ENCODE results near the gene RBM14.
"Not testable (repeated sequence)": the region's sequence is repeated elsewhere in the genome, so short reads cannot be mapped to it uniquely, and the experiment has no call there.

The RBM14 gene

DNA sequence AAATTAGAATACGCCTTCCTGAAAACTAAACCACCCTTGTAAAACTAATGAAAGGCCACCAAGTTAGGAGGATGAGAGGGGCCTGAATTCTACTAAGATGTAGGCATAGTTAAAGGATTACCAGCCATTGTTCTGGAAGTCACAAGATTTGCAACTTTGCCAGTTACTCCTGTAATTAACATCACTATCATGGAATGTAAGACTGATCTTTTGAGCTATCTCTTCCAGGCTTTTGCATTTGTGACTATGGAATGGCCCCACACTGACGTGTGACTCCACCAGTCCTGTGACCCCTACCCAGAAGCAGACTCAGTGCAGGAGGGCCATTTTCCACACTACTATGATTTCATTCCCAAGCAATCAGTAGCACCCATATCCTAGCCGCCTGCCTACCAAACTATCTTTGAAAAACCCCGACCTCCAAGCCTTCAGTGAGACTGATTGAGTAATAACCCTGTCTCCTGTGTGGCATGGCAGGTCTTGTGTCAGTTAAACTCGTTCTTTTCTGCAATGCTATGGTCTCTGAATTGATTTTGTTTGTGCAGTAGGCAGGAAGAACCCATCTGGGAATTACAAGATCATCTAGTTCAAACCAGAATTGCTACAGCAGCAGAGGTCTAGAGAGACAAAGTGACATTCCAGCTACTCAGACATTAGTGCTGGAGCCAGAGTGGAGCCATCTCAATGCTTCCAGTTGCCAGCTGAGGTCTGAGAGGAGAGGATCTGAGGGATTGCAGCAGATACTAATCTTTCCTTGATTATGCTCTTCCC lies 46.2 kb upstream of the RBM14 start:
- Histone ChIP-seq H3K9me3 (ENCODE audit: severe bottlenecking) (no peaks in the 10 kb centered on the region), H3K36me3 (ENCODE audit: low read depth) (no peaks in the 10 kb centered on the region), H3K4me1 (ENCODE audit: insufficient read depth, poor library complexity, severe bottlenecking) (no peaks in the 10 kb centered on the region), H3K4me3 (ENCODE audit: severe bottlenecking) (no peak overlapping the region), H3K27me3 (ENCODE audit: insufficient read depth, poor library complexity, severe bottlenecking) (no peaks in the 10 kb centered on the region), H3K27ac (ENCODE audit: poor library complexity, severe bottlenecking) (no peak overlapping the region)
- DNase-seq (ENCODE audit: low spot score) = no peak
- ATAC-seq (ENCODE audit: low read depth) = no peak
- no peak for TF ChIP-seq CTCF (IDR thresholded peaks at IDR 0.05; ENCODE audit: poor library complexity, severe bottlenecking)

- H3K27ac ChIP-seq (ENCODE audit: poor library complexity, severe bottlenecking) = no peak overlapping the region
- H3K4me3 ChIP-seq (ENCODE audit: severe bottlenecking) = no peak overlapping the region
- H3K27me3 ChIP-seq (ENCODE audit: insufficient read depth, poor library complexity, severe bottlenecking) = no peaks in the 10 kb centered on the region
- DNase-seq (ENCODE audit: low spot score) = no peak
- no peak for TF ChIP-seq CTCF (IDR thresholded peaks at IDR 0.05; ENCODE audit: poor library complexity, severe bottlenecking)
- H3K36me3 ChIP-seq (ENCODE audit: low read depth) = no peaks in the 10 kb centered on the region
- no peak for ATAC-seq (ENCODE audit: low read depth)
- H3K4me1 ChIP-seq (ENCODE audit: insufficient read depth, poor library complexity, severe bottlenecking) = no peaks in the 10 kb centered on the region
- H3K9me3 ChIP-seq (ENCODE audit: severe bottlenecking) = no peaks in the 10 kb centered on the region
Measured at GRCh38 chr11:66570850-66571180, 45.6 kb upstream of the RBM14 start.

GRCh38 chr11:66579017-66579606 lies 37.3 kb upstream of the RBM14 start:
- DNase-seq (ENCODE audit: low spot score) (no peak), ATAC-seq (ENCODE audit: low read depth) (peak; percentile 68)

DNA sequence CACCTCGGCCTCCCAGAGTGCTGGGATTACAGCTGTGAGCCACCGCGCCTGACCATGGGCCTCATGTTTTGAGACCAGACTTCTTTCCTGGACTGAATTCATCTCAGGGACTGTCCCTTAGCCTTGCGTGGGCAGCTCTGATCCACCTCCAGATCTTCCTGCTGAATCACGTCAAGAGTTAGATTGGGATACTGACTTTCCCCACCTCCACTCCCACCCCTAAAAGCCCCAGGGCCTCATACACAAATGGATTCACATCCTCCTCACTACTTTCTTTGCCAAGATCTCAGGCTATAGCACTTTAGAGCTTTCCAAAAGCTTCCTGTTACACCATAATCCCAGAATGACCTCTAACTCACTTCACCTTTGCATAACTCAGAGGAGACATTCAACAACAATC lies 35.6 kb upstream of the RBM14 start:
- no peaks in the 10 kb centered on the region for H3K27me3 ChIP-seq (ENCODE audit: insufficient read depth, poor library complexity, severe bottlenecking)
- no peaks in the 10 kb centered on the region for H3K36me3 ChIP-seq (ENCODE audit: low read depth)
- ATAC-seq (ENCODE audit: low read depth) (no peak), DNase-seq (ENCODE audit: low spot score) (no peak)
- TF ChIP-seq CTCF (IDR thresholded peaks at IDR 0.05; ENCODE audit: poor library complexity, severe bottlenecking) = no peak
- H3K4me1 ChIP-seq (ENCODE audit: insufficient read depth, poor library complexity, severe bottlenecking) = no peaks in the 10 kb centered on the region
- no peak overlapping the region for H3K4me3 ChIP-seq (ENCODE audit: severe bottlenecking)
- H3K9me3 ChIP-seq (ENCODE audit: severe bottlenecking) = peaks cover 2% of the 10 kb centered on the region
- H3K27ac ChIP-seq (ENCODE audit: poor library complexity, severe bottlenecking) = no peak overlapping the region

More at GRCh38 chr11:66579017-66579606, 37.3 kb upstream of the RBM14 start:
- no peaks in the 10 kb centered on the region for H3K4me1 ChIP-seq (ENCODE audit: insufficient read depth, poor library complexity, severe bottlenecking)
- no peaks in the 10 kb centered on the region for H3K27me3 ChIP-seq (ENCODE audit: insufficient read depth, poor library complexity, severe bottlenecking)
- peaks cover 2% of the 10 kb centered on the region for H3K9me3 ChIP-seq (ENCODE audit: severe bottlenecking)
- H3K4me3 ChIP-seq (ENCODE audit: severe bottlenecking) = no peak overlapping the region
- no peak overlapping the region for H3K27ac ChIP-seq (ENCODE audit: poor library complexity, severe bottlenecking)
- no peaks in the 10 kb centered on the region for H3K36me3 ChIP-seq (ENCODE audit: low read depth)
- peak; percentile 71 for TF ChIP-seq CTCF (IDR thresholded peaks at IDR 0.05; ENCODE audit: poor library complexity, severe bottlenecking)

GRCh38 chr11:66581261-66581660 lies 35.2 kb upstream of the RBM14 start:
- DNase-seq (ENCODE audit: low spot score) (no peak), ATAC-seq (ENCODE audit: low read depth) (no peak)
- no peaks in the 10 kb centered on the region for H3K27me3 ChIP-seq (ENCODE audit: insufficient read depth, poor library complexity, severe bottlenecking)
- H3K9me3 ChIP-seq (ENCODE audit: severe bottlenecking) = peaks cover 2% of the 10 kb centered on the region
- H3K4me1 ChIP-seq (ENCODE audit: insufficient read depth, poor library complexity, severe bottlenecking) = no peaks in the 10 kb centered on the region
- no peak for TF ChIP-seq CTCF (IDR thresholded peaks at IDR 0.05; ENCODE audit: poor library complexity, severe bottlenecking)
- no peak overlapping the region for H3K27ac ChIP-seq (ENCODE audit: poor library complexity, severe bottlenecking)
- H3K36me3 ChIP-seq (ENCODE audit: low read depth) = no peaks in the 10 kb centered on the region
- H3K4me3 ChIP-seq (ENCODE audit: severe bottlenecking) = no peak overlapping the region

GRCh38 chr11:66582565-66583147 lies 33.8 kb upstream of the RBM14 start:
- H3K27ac ChIP-seq (ENCODE audit: poor library complexity, severe bottlenecking); H3K27me3 ChIP-seq (ENCODE audit: insufficient read depth, poor library complexity, severe bottlenecking); DNase-seq (ENCODE audit: low spot score); H3K4me1 ChIP-seq (ENCODE audit: insufficient read depth, poor library complexity, severe bottlenecking); ATAC-seq (ENCODE audit: low read depth); H3K9me3 ChIP-seq (ENCODE audit: severe bottlenecking); H3K4me3 ChIP-seq (ENCODE audit: severe bottlenecking); H3K36me3 ChIP-seq (ENCODE audit: low read depth): not testable (repeated sequence)

GRCh38 chr11:66585447-66585846 lies 31.0 kb upstream of the RBM14 start:
- ATAC-seq (ENCODE audit: low read depth) = not testable (repeated sequence)

More at GRCh38 chr11:66585447-66585846, 31.0 kb upstream of the RBM14 start:
- H3K36me3 ChIP-seq (ENCODE audit: low read depth); DNase-seq (ENCODE audit: low spot score); H3K27me3 ChIP-seq (ENCODE audit: insufficient read depth, poor library complexity, severe bottlenecking); H3K27ac ChIP-seq (ENCODE audit: poor library complexity, severe bottlenecking); H3K4me3 ChIP-seq (ENCODE audit: severe bottlenecking); H3K9me3 ChIP-seq (ENCODE audit: severe bottlenecking); H3K4me1 ChIP-seq (ENCODE audit: insufficient read depth, poor library complexity, severe bottlenecking): not testable (repeated sequence)

Data from RWPE2 (cell line).